CD8-positive, alpha-beta memory T cell (primary cell): ENCODE results near the gene RASEF. TPM values are rescaled to one million over a fixed set of nuclear protein-coding genes. Genes with fewer than 3 reads are reported as not detected.
A peak's percentile ranks its signal among the peaks of the same experiment; 100 is the strongest.

Source experiments
- CTCF ChIA-PET: fragments of 350-600 bp; sonication (Branson Sonifier 250); formaldehyde crosslinking; loops from one replicate; lab custom pipeline; 2021; ENCODE audit warnings: antibody characterized with exemption; lab: Charles Lee
- POLR2A ChIA-PET: fragments of 350-600 bp; sonication (Branson Sonifier 250); formaldehyde crosslinking; loops from one replicate; lab custom pipeline; 2021; ENCODE audit warnings: antibody characterized with exemption; lab: Charles Lee
- DNase-seq, 5 donors: peaks; one replicate each; pipeline versions ENCODE4 v3.0.0 to v3.0.0-alpha.2; 2020 to 2022; ENCODE audit warnings: mixed read lengths in 1 of 5
- H3K27ac ChIP-seq: one replicate; pipeline ENCODE4 v1.7.0; 2013; ENCODE audit warnings: low read depth, mild to moderate bottlenecking, low read length, moderate library complexity
- H3K27me3 ChIP-seq: 2 replicates; pipeline ENCODE4 v1.7.0; 2013; ENCODE audit warnings: low read length, mild to moderate bottlenecking; ENCODE audit not compliant: insufficient read depth, poor library complexity, severe bottlenecking
- H3K36me3 ChIP-seq: 2 replicates; pipeline ENCODE4 v1.7.0; 2013; ENCODE audit warnings: mild to moderate bottlenecking, low read length, moderate library complexity; ENCODE audit not compliant: insufficient read depth
- H3K4me1 ChIP-seq: 2 replicates; pipeline ENCODE4 v1.7.0; 2013; ENCODE audit warnings: mild to moderate bottlenecking, low read length, moderate library complexity; ENCODE audit not compliant: insufficient read depth
- H3K4me3 ChIP-seq: 2 replicates; pipeline ENCODE4 v1.7.0; 2013; ENCODE audit warnings: mild to moderate bottlenecking, low read length
- H3K9me3 ChIP-seq: 2 replicates; pipeline ENCODE4 v1.7.0; 2013; ENCODE audit warnings: mild to moderate bottlenecking, low read length
- H3K27ac Mint-ChIP-seq, 8 donors: one replicate each; pipeline ENCODE4 v1.8.0; 2020 to 2021; ENCODE audit warnings: mixed read lengths in 8 of 8, mild to moderate bottlenecking in 6 of 8, inconsistent platforms in 3 of 8, moderate library complexity in 3 of 8
- H3K27me3 Mint-ChIP-seq, 2 donors: one replicate each; pipeline ENCODE4 v1.8.0; 2020 to 2021; ENCODE audit warnings: mixed read lengths in 2 of 2, mild to moderate bottlenecking in 1 of 2, moderate library complexity in 1 of 2
- H3K36me3 Mint-ChIP-seq, 3 donors: one replicate each; pipeline ENCODE4 v1.8.0; 2020 to 2021; ENCODE audit warnings: mixed read lengths in 3 of 3, inconsistent platforms in 1 of 3, mild to moderate bottlenecking in 1 of 3
- H3K4me1 Mint-ChIP-seq, 3 donors: one replicate each; pipeline ENCODE4 v1.8.0; 2020 to 2021; ENCODE audit warnings: mixed read lengths in 3 of 3, inconsistent platforms in 1 of 3, mild to moderate bottlenecking in 1 of 3
- H3K4me3 Mint-ChIP-seq, 7 donors: one replicate each; pipeline ENCODE4 v1.8.0; 2020 to 2021; ENCODE audit warnings: mixed read lengths in 7 of 7, mild to moderate bottlenecking in 6 of 7, moderate library complexity in 4 of 7, inconsistent platforms in 2 of 7
- H3K9me3 Mint-ChIP-seq, 5 donors: one replicate each; pipeline ENCODE4 v1.8.0; 2020 to 2022; ENCODE audit warnings: mixed read lengths in 5 of 5, mild to moderate bottlenecking in 3 of 5, moderate library complexity in 2 of 5, inconsistent platforms in 1 of 5
- polyA plus RNA-seq: library from polyadenylated mRNA; unstranded; fragments of 300-500 nt; fragmentation: Illumina TruSeq; gene quantifications from one replicate; pipeline ENCODE4 v1.2.3, GENCODE V29; 2021
- total RNA-seq, 2 experiments: library from RNA; stranded (reverse); gene quantifications; one replicate each; pipeline ENCODE4 v1.2.3, GENCODE V29; 2021

The RASEF gene
- total and polyA plus RNA-seq, 3 experiments from 2014 or later: not detected

GRCh38 chr9:83047839-83048775 is 14.8 kb downstream of the RASEF start:
- ChIA-PET CTCF (no interaction called here), POLR2A (no interaction called here)
- H3K4me1 ChIP-seq: no peaks in the 10 kb centered on the region
- no peaks in the 10 kb centered on the region for H3K27me3 ChIP-seq
- no peak overlapping the region for H3K4me3 Mint-ChIP-seq
- no peaks in the 10 kb centered on the region for H3K27me3 Mint-ChIP-seq
- no peaks in the 10 kb centered on the region for H3K36me3 Mint-ChIP-seq
- DNase-seq: no peak
- no peak overlapping the region for H3K4me3 ChIP-seq
- no peak overlapping the region for H3K27ac Mint-ChIP-seq
- peaks cover 0 to 7% (median 2%) of the 10 kb centered on the region in 5 donors for H3K9me3 Mint-ChIP-seq
- H3K9me3 ChIP-seq: no peaks in the 10 kb centered on the region
- no peak overlapping the region for H3K27ac ChIP-seq
- no peaks in the 10 kb centered on the region for H3K4me1 Mint-ChIP-seq
- no peaks in the 10 kb centered on the region for H3K36me3 ChIP-seq

GRCh38 chr9:83043597-83043996 is 19.3 kb downstream of the RASEF start:
- CTCF ChIA-PET: no interaction called here
- Mint-ChIP-seq H3K9me3 (peaks cover 2 to 7% (median 3%) of the 10 kb centered on the region in 5 donors), H3K27ac (no peak overlapping the region), H3K4me3 (no peak overlapping the region), H3K27me3 (no peaks in the 10 kb centered on the region), H3K36me3 (no peaks in the 10 kb centered on the region), H3K4me1 (no peaks in the 10 kb centered on the region)
- H3K36me3 ChIP-seq: no peaks in the 10 kb centered on the region
- no peaks in the 10 kb centered on the region for H3K9me3 ChIP-seq
- POLR2A ChIA-PET: no interaction called here
- no peaks in the 10 kb centered on the region for H3K4me1 ChIP-seq
- DNase-seq: no peak
- no peak overlapping the region for H3K4me3 ChIP-seq
- H3K27ac ChIP-seq: no peak overlapping the region
- no peaks in the 10 kb centered on the region for H3K27me3 ChIP-seq

GRCh38 chr9:83041771-83042170 is 21.2 kb downstream of the RASEF start:
- POLR2A ChIA-PET: no interaction called here
- no peaks in the 10 kb centered on the region for H3K9me3 ChIP-seq
- DNase-seq: no peak
- no peaks in the 10 kb centered on the region for H3K36me3 ChIP-seq
- no peak overlapping the region for H3K27ac ChIP-seq
- Mint-ChIP-seq H3K4me3 (no peak overlapping the region), H3K4me1 (no peaks in the 10 kb centered on the region), H3K36me3 (no peaks in the 10 kb centered on the region), H3K27me3 (no peaks in the 10 kb centered on the region), H3K27ac (no peak overlapping the region), H3K9me3 (peaks cover 0 to 3% (median 2%) of the 10 kb centered on the region in 5 donors)
- no peak overlapping the region for H3K4me3 ChIP-seq
- H3K27me3 ChIP-seq: no peaks in the 10 kb centered on the region
- no peaks in the 10 kb centered on the region for H3K4me1 ChIP-seq
- CTCF ChIA-PET: no interaction called here

- H3K27me3 Mint-ChIP-seq: no peaks in the 10 kb centered on the region
- no peaks in the 10 kb centered on the region for H3K36me3 ChIP-seq
- POLR2A ChIA-PET: no interaction called here
- H3K36me3 Mint-ChIP-seq: no peaks in the 10 kb centered on the region
- no peaks in the 10 kb centered on the region for H3K4me1 ChIP-seq
- H3K4me3 ChIP-seq: no peak overlapping the region
- no peaks in the 10 kb centered on the region for H3K27me3 ChIP-seq
- DNase-seq: no peak
- H3K27ac Mint-ChIP-seq: no peak overlapping the region
- no peaks in the 10 kb centered on the region for H3K9me3 ChIP-seq
- H3K4me1 Mint-ChIP-seq: no peaks in the 10 kb centered on the region
- no peak overlapping the region for H3K4me3 Mint-ChIP-seq
- peaks cover 0 to 3% (median 0%) of the 10 kb centered on the region in 5 donors for H3K9me3 Mint-ChIP-seq
- CTCF ChIA-PET: no interaction called here
- no peak overlapping the region for H3K27ac ChIP-seq
Observed at GRCh38 chr9:83039303-83039702, 23.6 kb downstream of the RASEF start.

GRCh38 chr9:83036043-83036442 is 26.9 kb downstream of the RASEF start:
- no peak overlapping the region for H3K27ac Mint-ChIP-seq
- POLR2A ChIA-PET: no interaction called here
- DNase-seq: no peak

GRCh38 chr9:83035143-83035542 is 27.8 kb downstream of the RASEF start:
- Mint-ChIP-seq H3K36me3 (no peaks in the 10 kb centered on the region), H3K4me3 (no peak overlapping the region), H3K27me3 (no peaks in the 10 kb centered on the region), H3K4me1 (no peaks in the 10 kb centered on the region), H3K9me3 (peaks cover 0 to 2% (median 0%) of the 10 kb centered on the region in 5 donors), H3K27ac (peak overlapping the region in 1 of 8 donors; percentile 36)
- CTCF ChIA-PET: interaction anchor here (0.6 kb wide), 1 partner anchor 28 kb away, joined by 4 read pairs; no protein-coding TSS in a partner anchor
- POLR2A ChIA-PET: no interaction called here
- no peak overlapping the region for H3K4me3 ChIP-seq
- H3K27ac ChIP-seq: no peak overlapping the region
- H3K36me3 ChIP-seq: no peaks in the 10 kb centered on the region
- no peaks in the 10 kb centered on the region for H3K27me3 ChIP-seq
- no peak for DNase-seq
- no peaks in the 10 kb centered on the region for H3K4me1 ChIP-seq
- no peaks in the 10 kb centered on the region for H3K9me3 ChIP-seq

More at GRCh38 chr9:83036043-83036442, 26.9 kb downstream of the RASEF start:
- no peaks in the 10 kb centered on the region for H3K36me3 ChIP-seq
- H3K27ac ChIP-seq: no peak overlapping the region
- CTCF ChIA-PET: no interaction called here
- H3K27me3 ChIP-seq: no peaks in the 10 kb centered on the region
- H3K9me3 Mint-ChIP-seq: no peaks in the 10 kb centered on the region
- H3K36me3 Mint-ChIP-seq: no peaks in the 10 kb centered on the region
- H3K27me3 Mint-ChIP-seq: no peaks in the 10 kb centered on the region
- H3K4me3 Mint-ChIP-seq: no peak overlapping the region
- no peaks in the 10 kb centered on the region for H3K4me1 ChIP-seq
- H3K9me3 ChIP-seq: no peaks in the 10 kb centered on the region
- H3K4me3 ChIP-seq: no peak overlapping the region
- H3K4me1 Mint-ChIP-seq: no peaks in the 10 kb centered on the region

- Histone ChIP-seq H3K4me1 (no peaks in the 10 kb centered on the region), H3K27ac (no peak overlapping the region), H3K9me3 (no peaks in the 10 kb centered on the region), H3K27me3 (no peaks in the 10 kb centered on the region), H3K4me3 (no peak overlapping the region), H3K36me3 (no peaks in the 10 kb centered on the region)
- peak overlapping the region in 1 of 8 donors; percentile 4 for H3K27ac Mint-ChIP-seq
- H3K27me3 Mint-ChIP-seq: no peaks in the 10 kb centered on the region
- ChIA-PET CTCF (interaction anchor here (0.6 kb wide), 1 partner anchor 27 kb away, joined by 4 read pairs; no protein-coding TSS in a partner anchor), POLR2A (no interaction called here)
- no peak overlapping the region for H3K4me3 Mint-ChIP-seq
- DNase-seq: no peak
- H3K4me1 Mint-ChIP-seq: no peaks in the 10 kb centered on the region
- H3K36me3 Mint-ChIP-seq: no peaks in the 10 kb centered on the region
- H3K9me3 Mint-ChIP-seq: peaks cover 0 to 2% (median 0%) of the 10 kb centered on the region in 5 donors
Observed at GRCh38 chr9:83034587-83034986, 28.4 kb downstream of the RASEF start.

- ChIA-PET POLR2A (no interaction called here), CTCF (no interaction called here)
- Mint-ChIP-seq H3K9me3 (peaks cover 0 to 2% (median 0%) of the 10 kb centered on the region in 5 donors), H3K27me3 (no peaks in the 10 kb centered on the region), H3K4me1 (no peaks in the 10 kb centered on the region), H3K4me3 (no peak overlapping the region), H3K27ac (no peak overlapping the region), H3K36me3 (no peaks in the 10 kb centered on the region)
- no peak overlapping the region for H3K27ac ChIP-seq
- no peaks in the 10 kb centered on the region for H3K27me3 ChIP-seq
- no peaks in the 10 kb centered on the region for H3K9me3 ChIP-seq
- H3K4me3 ChIP-seq: no peak overlapping the region
- no peak for DNase-seq
- no peaks in the 10 kb centered on the region for H3K4me1 ChIP-seq
- H3K36me3 ChIP-seq: no peaks in the 10 kb centered on the region
Observed at GRCh38 chr9:83034026-83034425, 28.9 kb downstream of the RASEF start.
